Measurements from ENCODE around the gene DOHH.

Gene DOHH

GRCh38 chr19:3476830-3477229 lies 23.6 kb downstream of the DOHH start:
- DNase-seq (ENCODE audit: low read depth) = no peak
- H3K4me3 ChIP-seq (ENCODE audit: low read length) = no peak overlapping the region
- no peak for TF ChIP-seq CTCF (conservative IDR thresholded peaks at IDR 0.05; ENCODE audit: low read depth, low read length)

- TF ChIP-seq CTCF (conservative IDR thresholded peaks at IDR 0.05; ENCODE audit: low read depth, low read length) = no peak
- DNase-seq (ENCODE audit: low read depth) = no peak
- H3K4me3 ChIP-seq (ENCODE audit: low read length) = no peak overlapping the region
Measured at GRCh38 chr19:3475449-3475848, 25.0 kb downstream of the DOHH start.

GRCh38 chr19:3474614-3475013 lies 25.9 kb downstream of the DOHH start:
- no peak for TF ChIP-seq CTCF (conservative IDR thresholded peaks at IDR 0.05; ENCODE audit: low read depth, low read length)
- no peak overlapping the region for H3K4me3 ChIP-seq (ENCODE audit: low read length)
- no peak for DNase-seq (ENCODE audit: low read depth)

- TF ChIP-seq CTCF (conservative IDR thresholded peaks at IDR 0.05; ENCODE audit: low read depth, low read length) = no peak
- no peak overlapping the region for H3K4me3 ChIP-seq (ENCODE audit: low read length)
- DNase-seq (ENCODE audit: low read depth) = no peak
Measured at GRCh38 chr19:3474010-3474409, 26.5 kb downstream of the DOHH start.

- no peak for DNase-seq (ENCODE audit: low read depth)
- TF ChIP-seq CTCF (conservative IDR thresholded peaks at IDR 0.05; ENCODE audit: low read depth, low read length) = peak; percentile 79
- H3K4me3 ChIP-seq (ENCODE audit: low read length) = no peak overlapping the region
Measured at GRCh38 chr19:3471954-3472655, 28.4 kb downstream of the DOHH start.

GRCh38 chr19:3470500-3471128 lies 29.9 kb downstream of the DOHH start:
- H3K4me3 ChIP-seq (ENCODE audit: low read length) = no peak overlapping the region
- DNase-seq (ENCODE audit: low read depth) = no peak
- no peak for TF ChIP-seq CTCF (conservative IDR thresholded peaks at IDR 0.05; ENCODE audit: low read depth, low read length)

Measured in retinal pigment epithelial cell (primary cell).